ENCODE measurements around the gene CBFA2T2. TPM values are rescaled to one million over a fixed set of nuclear protein-coding genes. Genes with fewer than 3 reads are reported as not detected.
A peak's percentile ranks its signal among the peaks of the same experiment; 100 is the strongest.

CBFA2T2 gene
- total RNA-seq, 1 donor from 2014 or later = 58.1 TPM

DNA sequence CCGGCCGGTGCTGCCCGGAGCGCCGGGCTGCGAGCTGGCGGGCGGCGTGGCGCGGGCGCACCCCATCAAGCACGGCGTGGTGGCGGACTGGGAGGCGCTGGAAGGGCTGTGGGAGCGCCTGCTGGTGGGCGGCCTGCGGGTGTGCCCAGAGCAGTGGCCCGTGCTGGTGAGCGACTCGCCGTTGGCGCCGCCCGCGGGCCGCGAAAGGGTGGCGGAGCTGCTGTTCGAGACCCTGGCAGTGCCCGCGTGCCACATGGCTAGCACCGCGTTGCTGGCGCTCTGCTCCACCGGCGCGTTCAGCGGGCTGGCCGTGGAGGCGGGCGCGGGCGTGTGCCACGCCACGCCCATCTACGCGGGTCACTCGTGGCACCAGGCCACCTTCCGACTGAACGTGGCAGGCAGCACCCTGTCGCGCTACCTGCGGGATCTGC lies 177.4 kb downstream of the CBFA2T2 start:
- Mint-ChIP-seq H3K4me1 (ENCODE audit: low read depth) (peaks cover 20% of the 10 kb centered on the region), H3K9me3 (ENCODE audit: low read depth) (no peaks in the 10 kb centered on the region), H3K27ac (no peak overlapping the region), H3K4me3 (ENCODE audit: low read depth) (peak overlapping the region; percentile 46), H3K27me3 (peaks cover 3% of the 10 kb centered on the region), H3K36me3 (ENCODE audit: insufficient read depth) (peaks cover 16% of the 10 kb centered on the region)
- DNase-seq (ENCODE audit: low spot score, unreplicated experiment) = no peak
- TF ChIP-seq, protein P1, sequence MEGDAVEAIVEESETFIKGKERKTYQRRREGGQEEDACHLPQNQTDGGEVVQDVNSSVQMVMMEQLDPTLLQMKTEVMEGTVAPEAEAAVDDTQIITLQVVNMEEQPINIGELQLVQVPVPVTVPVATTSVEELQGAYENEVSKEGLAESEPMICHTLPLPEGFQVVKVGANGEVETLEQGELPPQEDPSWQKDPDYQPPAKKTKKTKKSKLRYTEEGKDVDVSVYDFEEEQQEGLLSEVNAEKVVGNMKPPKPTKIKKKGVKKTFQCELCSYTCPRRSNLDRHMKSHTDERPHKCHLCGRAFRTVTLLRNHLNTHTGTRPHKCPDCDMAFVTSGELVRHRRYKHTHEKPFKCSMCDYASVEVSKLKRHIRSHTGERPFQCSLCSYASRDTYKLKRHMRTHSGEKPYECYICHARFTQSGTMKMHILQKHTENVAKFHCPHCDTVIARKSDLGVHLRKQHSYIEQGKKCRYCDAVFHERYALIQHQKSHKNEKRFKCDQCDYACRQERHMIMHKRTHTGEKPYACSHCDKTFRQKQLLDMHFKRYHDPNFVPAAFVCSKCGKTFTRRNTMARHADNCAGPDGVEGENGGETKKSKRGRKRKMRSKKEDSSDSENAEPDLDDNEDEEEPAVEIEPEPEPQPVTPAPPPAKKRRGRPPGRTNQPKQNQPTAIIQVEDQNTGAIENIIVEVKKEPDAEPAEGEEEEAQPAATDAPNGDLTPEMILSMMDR (IDR thresholded peaks at IDR 0.05; ENCODE audit: unreplicated experiment) = no peak

DNA sequence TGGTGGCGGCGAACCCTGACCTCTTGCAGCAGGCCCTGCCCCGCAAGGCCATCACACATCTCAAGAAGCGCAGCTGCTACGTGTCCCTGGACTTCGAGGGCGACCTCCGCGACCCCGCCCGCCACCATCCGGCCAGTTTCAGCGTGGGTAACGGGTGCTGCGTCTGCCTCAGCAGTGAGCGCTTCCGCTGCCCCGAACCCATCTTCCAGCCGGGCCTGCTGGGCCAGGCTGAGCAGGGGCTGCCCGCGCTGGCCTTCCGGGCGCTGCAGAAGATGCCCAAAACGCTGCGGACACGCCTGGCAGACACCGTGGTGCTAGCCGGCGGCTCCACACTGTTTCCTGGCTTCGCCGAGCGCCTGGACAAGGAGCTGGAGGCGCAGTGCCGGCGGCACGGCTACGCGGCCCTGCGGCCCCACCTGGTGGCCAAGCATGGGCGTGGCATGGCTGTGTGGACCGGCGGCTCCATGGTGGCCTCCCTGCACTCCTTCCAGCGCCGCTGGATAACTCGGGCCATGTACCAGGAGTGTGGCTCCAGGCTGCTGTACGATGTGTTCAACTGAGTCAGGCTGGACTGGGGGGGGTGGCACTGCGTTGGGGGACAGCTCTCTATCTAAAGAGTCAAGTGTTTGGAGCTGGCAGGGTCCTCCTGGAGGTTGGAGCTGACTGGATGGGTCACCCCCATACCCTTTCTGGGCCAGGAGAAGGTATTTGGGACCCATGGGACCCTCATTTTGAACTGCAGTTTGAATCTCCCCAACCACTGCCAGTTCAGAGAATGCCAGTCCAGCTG lies 178.0 kb downstream of the CBFA2T2 start:
- peaks cover 16% of the 10 kb centered on the region for H3K36me3 Mint-ChIP-seq (ENCODE audit: insufficient read depth)

DNA sequence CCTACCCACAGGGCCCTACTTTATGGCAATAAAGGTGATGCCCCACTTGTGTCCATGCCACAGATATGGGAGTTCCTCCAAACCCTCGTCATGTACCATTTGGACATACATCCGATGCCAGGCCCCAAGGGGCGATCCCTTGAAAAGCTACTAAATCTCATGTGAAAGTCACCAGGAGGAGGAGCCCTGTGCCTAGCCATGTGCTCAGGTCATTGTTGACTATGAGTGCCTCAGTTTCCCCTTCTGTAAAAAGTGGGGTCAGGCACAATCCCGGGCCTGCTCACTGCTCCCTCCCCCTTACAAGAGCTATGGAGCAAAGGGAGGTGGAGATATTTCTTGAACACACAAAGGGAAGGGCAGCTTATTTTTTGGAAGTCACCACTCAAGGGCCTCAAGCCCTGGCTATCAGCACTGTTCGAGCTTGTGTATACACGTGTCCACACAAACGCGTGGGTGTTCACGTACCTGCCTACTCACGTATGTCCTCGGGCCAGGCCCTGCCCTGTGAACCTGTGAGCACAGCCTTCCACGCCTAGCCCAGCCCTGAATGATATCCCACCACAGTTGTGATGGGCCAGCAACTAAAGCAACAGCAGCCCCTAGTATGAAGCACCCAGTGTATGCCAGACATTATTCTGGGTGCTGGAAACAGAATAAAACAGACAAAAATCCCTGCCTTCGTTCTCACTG lies 178.7 kb downstream of the CBFA2T2 start:
- TF ChIP-seq, protein P1 (IDR thresholded peaks at IDR 0.05; ENCODE audit: unreplicated experiment) = no peak
- Mint-ChIP-seq H3K36me3 (ENCODE audit: insufficient read depth) (peaks cover 16% of the 10 kb centered on the region), H3K4me3 (ENCODE audit: low read depth) (no peak overlapping the region), H3K9me3 (ENCODE audit: low read depth) (no peaks in the 10 kb centered on the region), H3K4me1 (ENCODE audit: low read depth) (peaks cover 31% of the 10 kb centered on the region), H3K27me3 (peaks cover 3% of the 10 kb centered on the region), H3K27ac (no peak overlapping the region)
- no peak for DNase-seq (ENCODE audit: low spot score, unreplicated experiment)

More for the DNA sequence above, 178.0 kb downstream of the CBFA2T2 start:
- H3K4me3 Mint-ChIP-seq (ENCODE audit: low read depth) = peak overlapping the region; percentile 46
- peak; percentile 72 for DNase-seq (ENCODE audit: low spot score, unreplicated experiment)
- TF ChIP-seq, protein P1 (IDR thresholded peaks at IDR 0.05; ENCODE audit: unreplicated experiment) = peak; percentile 91
- peaks cover 3% of the 10 kb centered on the region for H3K27me3 Mint-ChIP-seq
- H3K4me1 Mint-ChIP-seq (ENCODE audit: low read depth) = peaks cover 24% of the 10 kb centered on the region
- H3K27ac Mint-ChIP-seq = no peak overlapping the region
- H3K9me3 Mint-ChIP-seq (ENCODE audit: low read depth) = no peaks in the 10 kb centered on the region

DNA sequence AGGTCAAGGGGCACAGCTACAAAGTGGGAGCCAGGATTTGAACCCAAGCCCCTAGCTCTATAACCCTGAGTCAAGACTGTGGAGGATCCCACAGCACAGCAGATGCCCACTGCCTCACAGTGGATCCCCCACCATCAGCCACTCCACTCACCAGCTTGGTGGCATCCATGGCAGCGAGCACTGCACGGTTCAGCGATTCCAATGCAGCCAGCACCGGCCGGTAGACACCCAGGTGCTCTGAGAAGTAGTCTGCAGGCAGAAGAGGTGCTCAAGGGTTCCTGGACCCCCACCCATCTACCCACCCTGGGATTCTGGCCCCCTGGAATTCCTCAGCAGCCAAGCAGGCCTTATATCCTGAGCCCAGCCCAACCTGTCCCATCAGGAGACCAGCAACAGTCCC lies 179.3 kb downstream of the CBFA2T2 start:
- Mint-ChIP-seq H3K27ac (no peak overlapping the region), H3K4me3 (ENCODE audit: low read depth) (no peak overlapping the region), H3K4me1 (ENCODE audit: low read depth) (peaks cover 32% of the 10 kb centered on the region), H3K27me3 (peaks cover 3% of the 10 kb centered on the region), H3K36me3 (ENCODE audit: insufficient read depth) (peaks cover 16% of the 10 kb centered on the region), H3K9me3 (ENCODE audit: low read depth) (no peaks in the 10 kb centered on the region)
- DNase-seq (ENCODE audit: low spot score, unreplicated experiment) = no peak
- TF ChIP-seq, protein P1 (IDR thresholded peaks at IDR 0.05; ENCODE audit: unreplicated experiment) = no peak

DNA sequence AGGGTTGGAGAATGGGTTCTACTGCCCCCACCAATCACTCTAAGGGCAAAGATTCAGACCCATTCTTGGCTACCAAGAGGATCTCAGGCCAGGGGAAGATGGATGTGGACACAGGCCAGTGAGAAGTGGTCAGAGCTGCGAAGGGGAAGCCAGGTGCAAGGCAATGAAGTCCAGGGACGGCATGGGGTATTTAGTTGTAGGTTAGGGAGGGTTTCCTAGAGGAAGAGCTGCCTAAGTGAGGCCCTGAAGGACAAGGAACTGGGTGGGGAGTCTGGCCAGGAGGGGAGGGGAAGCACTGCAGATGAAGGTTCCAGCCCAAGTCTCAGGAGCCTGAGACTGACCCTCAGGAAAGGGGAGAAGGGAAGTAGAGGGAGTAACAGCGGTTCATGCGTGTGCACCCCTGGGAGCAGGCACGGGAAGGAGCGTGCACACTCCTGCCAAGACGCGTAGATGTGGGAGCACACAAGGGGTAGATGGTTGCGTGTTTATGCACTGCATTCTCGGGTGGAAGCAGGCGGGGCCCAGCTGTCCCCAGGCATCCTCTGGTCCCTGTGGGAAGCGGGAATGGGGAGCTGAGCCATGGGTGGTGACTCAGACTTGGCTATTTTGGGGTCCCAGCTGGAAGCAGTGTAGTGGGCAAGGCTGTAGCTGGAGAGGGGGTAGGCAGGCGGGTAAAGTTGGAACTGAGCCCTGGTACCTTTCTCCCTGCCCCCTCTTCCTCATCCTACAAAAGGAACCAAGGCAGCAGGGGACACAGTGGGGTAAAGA lies 180.2 kb downstream of the CBFA2T2 start:
- Mint-ChIP-seq H3K4me3 (ENCODE audit: low read depth) (no peak overlapping the region), H3K36me3 (ENCODE audit: insufficient read depth) (peaks cover 16% of the 10 kb centered on the region), H3K27me3 (peaks cover 5% of the 10 kb centered on the region), H3K27ac (no peak overlapping the region), H3K4me1 (ENCODE audit: low read depth) (peaks cover 29% of the 10 kb centered on the region), H3K9me3 (ENCODE audit: low read depth) (no peaks in the 10 kb centered on the region)
- DNase-seq (ENCODE audit: low spot score, unreplicated experiment) = no peak
- TF ChIP-seq, protein P1 (IDR thresholded peaks at IDR 0.05; ENCODE audit: unreplicated experiment) = no peak
